Cardiac septum (tissue), 1 donor: ENCODE results near the gene SLC25A12. TPM values are rescaled to one million over a fixed set of nuclear protein-coding genes. Genes with fewer than 3 reads are reported as not detected.

Experiments
- DNase-seq: peaks from one replicate; pipeline ENCODE4 v3.0.0-alpha.2; 2020; ENCODE audit warnings: low spot score
- intact Hi-C: fragments of 100-400 bp; cut with DNase I; formaldehyde crosslinking; loops from one replicate; pipeline ENCODE4 v1.14.0; 2022
- total RNA-seq: library from RNA; stranded (reverse); fragmentation: NEBNext Ultra II Directional; extraction: Animal tissue kit (Norgen Biotek cat#: 25700); gene quantifications from one replicate; pipeline ENCODE4 v1.2.1, GENCODE V29; 2021
- donor health status: DM: no; HTN: no; CAD: no.

The SLC25A12 gene
- total RNA-seq, 1 donor from 2014 or later: 91.2 TPM

- intact Hi-C loops: no loop called here
- no peak for DNase-seq
Measured at GRCh38 chr2:171893196-171893823, 734 bp downstream of the SLC25A12 start.

- intact Hi-C loops: loop anchor here (10.0 kb wide), 1 partner anchor 75 kb away; no protein-coding TSS in a partner anchor
- DNase-seq: no peak
Measured at GRCh38 chr2:171889808-171890207, 4.2 kb downstream of the SLC25A12 start.

GRCh38 chr2:171889333-171889732 is 4.7 kb downstream of the SLC25A12 start:
- no peak for DNase-seq
- intact Hi-C loops: loop anchor here (10.0 kb wide), 1 partner anchor 75 kb away; no protein-coding TSS in a partner anchor

GRCh38 chr2:171883275-171883893 is 10.7 kb downstream of the SLC25A12 start:
- DNase-seq: no peak
- intact Hi-C loops: loop anchor here (10.0 kb wide), 1 partner anchor 69 kb away; no protein-coding TSS in a partner anchor

- no peak for DNase-seq
- intact Hi-C loops: loop anchor here (10.0 kb wide), 1 partner anchor 67 kb away; no protein-coding TSS in a partner anchor
Measured at GRCh38 chr2:171882089-171882769, 11.8 kb downstream of the SLC25A12 start.

- intact Hi-C loops: loop anchor here (10.0 kb wide), 1 partner anchor 66 kb away; no protein-coding TSS in a partner anchor
- no peak for DNase-seq
Measured at GRCh38 chr2:171880774-171881173, 13.3 kb downstream of the SLC25A12 start.

- no peak for DNase-seq
- intact Hi-C loops: loop anchor here (10.0 kb wide), 1 partner anchor 65 kb away; no protein-coding TSS in a partner anchor
Measured at GRCh38 chr2:171879865-171880264, 14.2 kb downstream of the SLC25A12 start.

GRCh38 chr2:171878481-171878993 is 15.5 kb downstream of the SLC25A12 start:
- intact Hi-C loops: no loop called here
- no peak for DNase-seq

GRCh38 chr2:171874963-171875362 is 19.1 kb downstream of the SLC25A12 start:
- no peak for DNase-seq
- intact Hi-C loops: no loop called here

GRCh38 chr2:171874517-171874916 is 19.5 kb downstream of the SLC25A12 start:
- no peak for DNase-seq
- intact Hi-C loops: no loop called here

- intact Hi-C loops: no loop called here
- no peak for DNase-seq
Measured at GRCh38 chr2:171864357-171864985, 29.6 kb downstream of the SLC25A12 start.

GRCh38 chr2:171862501-171862900 is 31.5 kb downstream of the SLC25A12 start:
- DNase-seq: no peak
- intact Hi-C loops: no loop called here

GRCh38 chr2:171858397-171858958 is 35.6 kb downstream of the SLC25A12 start:
- intact Hi-C loops: no loop called here
- no peak for DNase-seq

GRCh38 chr2:171855401-171855800 is 38.6 kb downstream of the SLC25A12 start:
- intact Hi-C loops: no loop called here
- DNase-seq: no peak

GRCh38 chr2:171852366-171852888 is 41.6 kb downstream of the SLC25A12 start:
- intact Hi-C loops: no loop called here

GRCh38 chr2:171847627-171848026 is 46.4 kb downstream of the SLC25A12 start:
- intact Hi-C loops: no loop called here
- no peak for DNase-seq

More at GRCh38 chr2:171852366-171852888, 41.6 kb downstream of the SLC25A12 start:
- no peak for DNase-seq

GRCh38 chr2:171846894-171847293 is 47.1 kb downstream of the SLC25A12 start:
- intact Hi-C loops: no loop called here
- DNase-seq: no peak

GRCh38 chr2:171841996-171842395 is 52.0 kb downstream of the SLC25A12 start:
- intact Hi-C loops: no loop called here
- DNase-seq: no peak

- intact Hi-C loops: no loop called here
- no peak for DNase-seq
Measured at GRCh38 chr2:171837736-171838135, 56.3 kb downstream of the SLC25A12 start.
